MM.1S (cell line): ENCODE measurements around the gene NDUFB11.

Source experiments
- CTCF ChIP-seq: fragments of 300-600 bp; sonication (generic); IDR thresholded peaks from 2 replicates; pipeline ENCODE4 v1.5.1; 2016; ENCODE audit warnings: antibody characterized with exemption, low read length, mixed read lengths
- EZH2 ChIP-seq: fragments of 300-600 bp; sonication (generic); optimal IDR thresholded peaks from 2 replicates; pipeline ENCODE3; 2017; ENCODE audit warnings: low read depth, mild to moderate bottlenecking, antibody characterized with exemption, low read length, mixed read lengths
- EZH2phosphoT487 ChIP-seq: fragments of 300-600 bp; sonication (generic); IDR thresholded peaks from 2 replicates; pipeline ENCODE4 v1.6.1; 2018; ENCODE audit warnings: antibody characterized with exemption, low read length

- TF ChIP-seq EZH2phosphoT487 (no peak), CTCF (no peak), EZH2 (no peak)
Measured at GRCh38 chrX:47172971-47173792, 28.7 kb upstream of the NDUFB11 start.
